Fibroblast of mammary gland (primary cell): ENCODE data around the gene MTMR11.
A peak's percentile ranks its signal among the peaks of the same experiment; 100 is the strongest.
"Not testable (repeated sequence)": the region's sequence is repeated elsewhere in the genome, so short reads cannot be mapped to it uniquely, and the experiment has no call there.

Experiments
- DNase-seq: peaks from one replicate; pipeline ENCODE4 v3.0.0-alpha.2; 2010; ENCODE audit warnings: low read depth
- H3K4me3 ChIP-seq: 2 replicates; pipeline ENCODE4 v1.5.1; 2011; ENCODE audit warnings: low read depth, mild to moderate bottlenecking, low read length, moderate library complexity; ENCODE audit not compliant: control insufficient read depth
- CTCF ChIP-seq: conservative IDR thresholded peaks from 2 replicates; pipeline ENCODE4 v1.5.1; 2011; ENCODE audit warnings: low read depth, low read length, inconsistent platforms; ENCODE audit not compliant: control insufficient read depth, insufficient read depth

MTMR11 gene

DNA sequence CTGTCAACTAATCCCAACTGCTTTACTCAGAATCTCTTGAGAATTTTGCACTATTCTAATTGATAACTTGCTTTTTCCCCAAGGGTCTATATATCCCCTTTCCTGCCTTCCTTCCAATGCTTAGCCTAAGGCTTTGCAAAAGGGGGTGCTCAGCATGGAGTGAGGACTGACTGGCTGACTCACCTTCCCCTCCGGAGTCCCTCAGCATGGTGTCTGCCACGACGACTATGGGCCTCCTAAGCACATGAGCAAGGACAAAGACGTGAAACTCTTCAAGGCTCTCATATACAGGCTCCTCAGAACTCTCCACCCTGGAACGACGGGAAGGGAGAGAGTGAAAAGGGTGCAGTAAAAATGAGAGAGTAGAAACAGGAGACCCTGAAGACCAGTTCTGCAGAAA, 13.2 kb upstream of the MTMR11 start:
- TF ChIP-seq CTCF = no peak
- no peak overlapping the region for H3K4me3 ChIP-seq
- no peak for DNase-seq

- TF ChIP-seq CTCF = no peak
- DNase-seq = no peak
- no peak overlapping the region for H3K4me3 ChIP-seq
These were observed 8.5 kb upstream of the MTMR11 start for GRCh38 chr1:149945206-149945605.

GRCh38 chr1:149942885-149943284, 6.2 kb upstream of the MTMR11 start:
- no peak for TF ChIP-seq CTCF
- no peak for DNase-seq
- H3K4me3 ChIP-seq = no peak overlapping the region

DNA sequence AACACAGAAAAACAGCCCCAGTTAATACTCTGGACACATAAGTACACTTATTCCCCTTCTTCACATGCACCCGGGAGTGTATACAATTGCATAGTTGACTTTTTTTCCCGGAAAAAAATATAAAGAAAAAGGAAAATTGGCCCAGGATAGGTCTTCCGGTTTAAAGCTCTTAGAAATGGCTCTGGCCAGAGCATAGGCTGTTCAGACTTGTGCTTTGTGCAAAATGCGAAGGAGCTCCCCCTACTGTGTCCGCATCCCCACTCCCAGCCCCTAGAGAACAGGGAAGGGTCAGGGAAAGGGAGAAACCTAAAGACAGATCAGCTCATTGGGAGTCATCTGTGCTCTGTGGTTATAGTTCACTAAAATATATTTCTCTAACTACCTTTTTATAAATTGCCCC, 5.5 kb upstream of the MTMR11 start:
- DNase-seq = peak; percentile 63
- no peak overlapping the region for H3K4me3 ChIP-seq
- TF ChIP-seq CTCF = peak; percentile 38

- no peak for TF ChIP-seq CTCF
- H3K4me3 ChIP-seq = no peak overlapping the region
- DNase-seq = no peak
These were observed 3.7 kb upstream of the MTMR11 start for GRCh38 chr1:149940427-149940826.

DNA sequence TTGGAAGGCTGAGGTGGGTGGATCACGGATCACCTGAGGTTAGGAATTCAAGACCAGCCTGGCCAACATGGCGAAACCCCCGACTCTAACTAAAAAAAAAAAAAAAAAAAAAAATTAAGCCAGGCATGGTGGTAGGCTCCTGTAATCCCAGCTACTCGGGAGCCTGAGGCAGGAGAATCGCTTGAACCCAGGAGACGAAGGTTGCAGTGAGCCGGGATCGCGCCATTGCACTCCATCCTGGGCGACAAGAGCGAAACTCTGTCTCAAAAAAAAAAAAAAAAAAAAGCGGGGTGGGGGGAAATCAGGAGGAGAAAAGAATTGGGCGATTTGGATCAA, 2.0 kb upstream of the MTMR11 start:
- DNase-seq = not testable (repeated sequence)
- peak overlapping the region; percentile 52 for H3K4me3 ChIP-seq

DNA sequence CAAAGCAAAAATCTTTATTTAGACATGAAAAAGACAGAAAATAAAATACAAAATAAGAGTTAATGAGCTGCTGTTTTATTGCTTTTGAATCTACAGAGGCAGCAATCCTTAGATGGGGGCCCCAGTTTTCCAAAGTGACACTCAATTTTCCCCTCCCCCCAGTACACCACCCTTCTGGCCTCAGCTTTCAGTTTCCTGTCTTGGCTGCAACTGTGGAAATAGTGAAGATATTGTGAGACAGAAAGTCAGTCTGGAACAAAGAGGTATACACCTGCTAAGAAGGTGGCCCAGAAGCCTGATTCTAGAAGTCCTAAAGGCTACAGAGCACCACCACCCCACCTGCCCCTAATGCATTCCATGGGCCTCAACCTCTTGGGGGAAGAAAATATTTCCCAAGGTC, 1.1 kb upstream of the MTMR11 start:
- H3K4me3 ChIP-seq = no peak overlapping the region
- no peak for TF ChIP-seq CTCF
- no peak for DNase-seq
